GM10847 (cell line): Measurements from ENCODE around the gene CPB2.

ENCODE experiments used
- POLR2A ChIP-seq: IDR thresholded peaks from 2 replicates; pipeline ENCODE4 v1.6.1; 2011; ENCODE audit not compliant: insufficient read length; ENCODE audit errors: extremely low read depth

The CPB2 gene

DNA sequence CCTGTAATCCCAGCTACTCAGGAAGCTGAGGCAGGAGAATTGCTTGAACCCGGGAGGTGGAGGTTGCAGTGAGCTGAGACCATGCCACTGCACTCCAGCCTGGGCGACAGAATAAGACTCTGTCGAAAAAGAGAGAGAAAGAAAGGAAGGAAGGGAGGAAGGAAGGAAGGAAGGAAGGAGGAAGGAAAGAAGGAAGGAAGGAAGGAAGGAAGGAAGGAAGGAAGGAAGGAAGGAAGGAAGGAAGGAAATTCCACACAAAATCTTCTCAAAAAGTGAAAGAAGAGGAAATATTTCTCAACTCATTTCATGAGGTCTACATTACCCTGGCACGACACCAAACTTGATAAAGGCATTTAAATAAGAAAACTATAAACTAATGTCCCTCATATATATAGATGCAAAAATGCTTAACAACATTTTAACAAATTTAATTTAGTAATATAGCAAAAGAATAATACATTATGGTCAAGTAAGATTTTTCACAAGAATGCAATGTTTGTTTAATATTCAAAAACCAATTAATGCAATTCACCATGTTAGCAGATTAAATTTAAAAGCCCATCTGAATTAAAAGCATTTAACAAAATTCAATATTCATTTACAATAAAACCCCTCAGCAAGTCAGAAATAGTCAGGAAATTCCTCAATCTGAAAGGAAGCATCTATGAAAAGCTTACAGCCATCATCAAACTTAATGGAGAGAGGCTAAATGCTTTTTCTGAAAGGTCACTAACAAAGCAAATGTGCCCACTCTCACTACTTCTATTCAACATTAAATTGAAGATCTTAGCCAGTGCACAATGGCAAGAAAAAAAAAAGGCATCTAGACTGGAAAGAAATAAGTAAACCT lies 12.0 kb upstream of the CPB2 start:
- TF ChIP-seq POLR2A: no peak

GRCh38 chr13:46114613-46115012 lies 9.8 kb upstream of the CPB2 start:
- TF ChIP-seq POLR2A: no peak

GRCh38 chr13:46113596-46113995 lies 8.8 kb upstream of the CPB2 start:
- no peak for TF ChIP-seq POLR2A

DNA sequence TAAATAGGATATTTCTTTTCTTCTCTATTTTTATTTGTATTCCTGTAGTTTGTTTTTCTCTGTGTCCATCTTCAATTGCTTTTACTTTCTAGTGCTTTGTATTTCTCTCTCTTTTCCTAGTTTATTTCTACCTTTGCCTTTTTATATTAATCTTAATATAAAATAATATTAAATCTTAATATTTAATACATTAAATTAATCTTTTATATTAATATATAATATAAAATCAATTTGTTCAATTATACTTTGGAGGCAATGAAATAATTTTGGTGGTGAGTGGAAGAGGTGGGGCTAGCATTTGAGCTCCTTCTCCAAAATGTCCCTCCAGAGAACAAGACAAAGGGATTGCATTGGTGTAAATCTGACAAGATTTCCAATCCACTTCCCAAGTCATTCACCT lies 6.3 kb upstream of the CPB2 start:
- TF ChIP-seq POLR2A: no peak

- TF ChIP-seq POLR2A: no peak
Observed at GRCh38 chr13:46109451-46109850, 4.6 kb upstream of the CPB2 start.

- TF ChIP-seq POLR2A: no peak
Observed at GRCh38 chr13:46106839-46107371, 2.1 kb upstream of the CPB2 start.

DNA sequence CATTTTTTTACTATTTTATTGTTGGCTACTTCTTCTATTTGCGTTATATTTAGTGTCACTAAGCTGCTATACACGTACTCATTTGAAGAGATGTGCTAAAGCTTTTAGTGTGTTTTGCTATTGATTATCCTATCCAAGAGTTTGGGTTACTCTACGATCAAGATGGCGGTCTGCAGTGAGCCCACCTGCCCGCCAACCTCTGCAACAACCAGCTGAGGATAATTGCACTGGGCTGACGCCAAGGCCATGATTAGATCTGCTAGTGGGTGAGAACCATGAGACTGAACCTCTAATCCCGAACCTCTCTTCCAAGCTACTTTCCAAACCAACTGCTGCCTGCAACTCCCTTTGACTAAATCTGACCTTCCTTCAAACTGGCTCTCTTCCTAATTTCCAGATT lies 1.8 kb downstream of the CPB2 start:
- TF ChIP-seq POLR2A: no peak

GRCh38 chr13:46102255-46102605 lies 2.6 kb downstream of the CPB2 start:
- no peak for TF ChIP-seq POLR2A

- no peak for TF ChIP-seq POLR2A
Observed at GRCh38 chr13:46101484-46102254, 3.2 kb downstream of the CPB2 start.

GRCh38 chr13:46101002-46101401 lies 3.8 kb downstream of the CPB2 start:
- TF ChIP-seq POLR2A: no peak

DNA sequence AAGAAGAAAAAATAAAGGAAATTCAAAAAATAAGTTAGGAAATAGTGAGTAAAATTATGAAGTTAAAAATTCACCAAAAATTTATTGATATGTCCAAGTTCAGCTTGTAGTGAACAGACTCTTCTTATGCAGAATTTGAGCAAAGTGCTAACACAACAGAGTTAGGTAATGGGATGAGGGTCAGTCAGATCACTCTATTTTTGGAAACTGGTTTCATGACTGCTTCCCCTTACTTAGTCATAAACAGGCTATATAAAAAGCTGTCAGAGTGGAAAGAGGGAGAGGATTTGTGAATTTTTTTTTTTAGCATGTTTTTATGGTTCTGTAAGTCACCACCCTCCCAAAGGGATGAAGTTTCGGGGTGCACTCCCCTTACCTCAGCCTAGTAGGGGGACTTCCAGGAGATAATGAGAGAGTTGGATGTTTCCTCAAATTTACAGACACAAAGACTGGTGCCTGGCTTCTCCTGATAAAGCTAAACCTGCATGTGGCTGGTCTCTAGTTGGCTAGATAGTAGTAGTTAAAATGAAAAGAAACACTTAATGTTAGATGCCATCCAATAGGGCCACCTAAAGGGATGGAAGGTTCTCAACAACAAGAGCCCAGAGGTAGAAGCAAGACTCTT lies 4.5 kb downstream of the CPB2 start:
- no peak for TF ChIP-seq POLR2A

DNA sequence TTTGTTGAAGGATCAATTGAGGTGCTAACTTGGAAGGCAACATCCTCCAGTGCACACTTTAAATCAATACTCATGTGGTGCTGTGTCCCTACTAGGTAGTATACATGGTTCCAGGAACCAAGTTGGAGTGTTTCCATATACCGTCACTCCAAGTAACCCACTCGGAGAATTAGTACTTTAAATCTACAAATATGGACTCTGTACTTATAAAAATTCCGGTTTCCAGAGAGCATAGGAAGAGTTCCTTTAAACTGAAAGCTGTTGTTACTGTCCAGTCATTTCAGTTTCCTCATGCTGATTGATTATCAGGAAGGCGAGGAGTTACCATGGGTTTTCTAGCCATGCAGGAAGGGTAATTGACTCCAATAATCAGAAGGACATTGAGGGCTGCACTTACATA lies 7.2 kb downstream of the CPB2 start:
- no peak for TF ChIP-seq POLR2A

DNA sequence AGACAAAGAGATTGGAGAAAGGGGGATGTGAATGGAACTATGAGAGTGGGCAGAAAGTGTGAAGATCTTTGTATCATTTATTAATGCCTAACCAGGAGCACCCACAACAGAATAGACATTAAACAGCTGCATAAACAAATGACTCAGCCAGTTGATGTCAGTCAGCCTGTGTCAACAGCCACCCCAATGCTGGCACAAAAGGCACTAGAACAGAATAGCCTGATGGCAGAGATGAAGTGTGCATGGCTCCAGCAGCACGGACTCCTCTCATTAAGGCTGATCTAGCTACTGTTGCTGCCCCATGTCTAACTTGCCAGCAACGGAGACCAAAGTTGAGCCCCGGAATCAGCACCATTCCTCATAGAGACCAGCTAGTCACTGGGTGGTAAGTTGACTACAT lies 7.8 kb downstream of the CPB2 start:
- TF ChIP-seq POLR2A: no peak

DNA sequence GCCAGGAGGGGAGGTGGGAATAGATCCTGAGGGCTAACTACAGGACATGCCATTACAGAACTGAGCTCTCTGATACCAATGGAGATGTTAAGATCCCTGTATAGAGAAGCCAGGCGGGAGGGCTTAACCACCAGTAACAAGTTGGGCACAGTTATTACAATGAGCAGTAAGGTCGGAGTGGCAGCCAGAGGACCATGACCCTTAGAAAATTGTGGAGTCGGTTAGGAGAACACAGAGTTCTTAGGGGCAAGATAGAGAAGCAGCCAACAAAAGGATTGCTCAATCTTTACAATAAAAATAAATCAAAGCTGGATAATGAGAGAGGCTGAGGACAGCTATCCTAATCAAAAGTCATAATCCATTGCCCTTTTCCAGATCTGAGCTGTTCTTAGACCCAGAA lies 10.4 kb downstream of the CPB2 start:
- TF ChIP-seq POLR2A: no peak

GRCh38 chr13:46088821-46089562 lies 15.8 kb downstream of the CPB2 start:
- TF ChIP-seq POLR2A: no peak
